SK-N-SH treated with all-trans-retinoic acid at 6 μM for 48 hours (cell line): ENCODE measurements around the gene PDE1A.
A peak's percentile ranks its signal among the peaks of the same experiment; 100 is the strongest.

Experiments used
- ATAC-seq: fragments of 200-7000 bp; cut with Tn5 transposase; 3 replicates; pipeline ENCODE4 v1.9.1; 2020; ENCODE audit warnings: mild to moderate bottlenecking, moderate library complexity
- ARNTL ChIP-seq: fragments of 450-650 bp; formaldehyde crosslinking; IDR thresholded peaks from 2 replicates; pipeline ENCODE4 v1.5.0; 2020; ENCODE audit warnings: low read depth, mild to moderate bottlenecking, moderate library complexity, borderline replicate concordance
- CREB5 ChIP-seq: fragments of 250-450 bp; sonication (Bioruptor Pico); IDR thresholded peaks from 2 replicates; pipeline ENCODE4 v1.5.1; 2020; ENCODE audit warnings: low read depth, mild to moderate bottlenecking, moderate library complexity
- CSDC2 ChIP-seq: fragments of 250-450 bp; sonication (Bioruptor Pico); IDR thresholded peaks from 2 replicates; pipeline ENCODE4 v1.5.0; 2020; ENCODE audit warnings: mild to moderate bottlenecking, moderate library complexity
- CSRNP3 ChIP-seq: fragments of 250-450 bp; sonication (Bioruptor Pico); IDR thresholded peaks from 2 replicates; pipeline ENCODE4 v1.5.1; 2021; ENCODE audit warnings: mild to moderate bottlenecking, moderate library complexity
- ESRRG ChIP-seq: fragments of 250-450 bp; sonication (Bioruptor Pico); IDR thresholded peaks from 2 replicates; pipeline ENCODE4 v1.6.1; 2021; ENCODE audit warnings: mild to moderate bottlenecking
- GLIS3 ChIP-seq: fragments of 250-450 bp; sonication (Bioruptor Pico); IDR thresholded peaks from 2 replicates; pipeline ENCODE4 v1.5.0; 2020; ENCODE audit warnings: mild to moderate bottlenecking, moderate library complexity
- ISL1 ChIP-seq: fragments of 250-450 bp; sonication (Bioruptor Pico); IDR thresholded peaks from 2 replicates; pipeline ENCODE4 v2.1.2; 2022; ENCODE audit warnings: mild to moderate bottlenecking, moderate library complexity
- OSR1 ChIP-seq: fragments of 250-450 bp; sonication (Bioruptor Pico); IDR thresholded peaks from 2 replicates; pipeline ENCODE4 v1.8.0; 2022; ENCODE audit warnings: moderate library complexity, mild to moderate bottlenecking, inconsistent platforms
- PATZ1 ChIP-seq: fragments of 250-450 bp; sonication (Bioruptor Pico); IDR thresholded peaks from 2 replicates; pipeline ENCODE4 v1.8.0; 2020; ENCODE audit warnings: mild to moderate bottlenecking, moderate library complexity, borderline replicate concordance
- POU6F1 ChIP-seq: fragments of 250-450 bp; sonication (Bioruptor Pico); IDR thresholded peaks from 2 replicates; pipeline ENCODE4 v1.8.0; 2021; ENCODE audit warnings: low read depth, mild to moderate bottlenecking, moderate library complexity, borderline replicate concordance
- PPARA ChIP-seq: fragments of 250-450 bp; sonication (Bioruptor Pico); IDR thresholded peaks from 2 replicates; pipeline ENCODE4 v1.5.0; 2020; ENCODE audit warnings: mild to moderate bottlenecking, borderline replicate concordance
- RARB ChIP-seq: fragments of 250-450 bp; sonication (Bioruptor Pico); IDR thresholded peaks from 2 replicates; pipeline ENCODE4 v1.8.0; 2021; ENCODE audit warnings: mild to moderate bottlenecking, moderate library complexity
- SNAI2 ChIP-seq: fragments of 250-450 bp; sonication (Bioruptor Pico); IDR thresholded peaks from 2 replicates; pipeline ENCODE4 v1.5.0; 2020; ENCODE audit warnings: mild to moderate bottlenecking, moderate library complexity
- TCF4 ChIP-seq: fragments of 250-450 bp; sonication (Bioruptor Pico); IDR thresholded peaks from 2 replicates; pipeline ENCODE4 v1.8.0; 2021; ENCODE audit warnings: mild to moderate bottlenecking, moderate library complexity, borderline replicate concordance
- TOX ChIP-seq: fragments of 250-450 bp; sonication (Bioruptor Pico); IDR thresholded peaks from 2 replicates; pipeline ENCODE4 v1.8.0; 2021; ENCODE audit warnings: mild to moderate bottlenecking, moderate library complexity, borderline replicate concordance
- TSHZ2 ChIP-seq: fragments of 250-450 bp; sonication (Bioruptor Pico); IDR thresholded peaks from 2 replicates; pipeline ENCODE4 v1.5.0; 2020; ENCODE audit warnings: mild to moderate bottlenecking, moderate library complexity
- ZC3H10 ChIP-seq: fragments of 250-450 bp; sonication (Bioruptor Pico); IDR thresholded peaks from 2 replicates; pipeline ENCODE4 v1.5.1; 2021; ENCODE audit warnings: mild to moderate bottlenecking, moderate library complexity
- ZFP3 ChIP-seq: fragments of 250-450 bp; sonication (Bioruptor Pico); IDR thresholded peaks from 2 replicates; pipeline ENCODE4 v1.5.0; 2020; ENCODE audit warnings: mild to moderate bottlenecking, moderate library complexity
- ZFP30 ChIP-seq: fragments of 450-650 bp; formaldehyde crosslinking; IDR thresholded peaks from 2 replicates; pipeline ENCODE4 v1.5.0; 2022; ENCODE audit warnings: mild to moderate bottlenecking, moderate library complexity
- ZNF8 ChIP-seq: fragments of 450-650 bp; formaldehyde crosslinking; IDR thresholded peaks from 2 replicates; pipeline ENCODE4 v1.5.0; 2020; ENCODE audit warnings: mild to moderate bottlenecking, moderate library complexity

Gene PDE1A

GRCh38 chr2:182316950-182317349 is 109.9 kb downstream of the PDE1A start:
- no peak for ATAC-seq
- no peak for TF ChIP-seq ZNF8 (CRISPR knock-in tag)
- TF ChIP-seq PATZ1 = no peak
- TF ChIP-seq SNAI2 = no peak

GRCh38 chr2:182302972-182303371 is 123.9 kb downstream of the PDE1A start:
- TF ChIP-seq ISL1 (CRISPR knock-in tag) = peak; percentile 26; the same call in 1 of the 2 replicates
- no peak for TF ChIP-seq ZFP30 (CRISPR knock-in tag)
- 0 out of 2 replicates have a peak, but pooled peaks have one; percentile 32 for TF ChIP-seq TOX (CRISPR knock-in tag)
- ATAC-seq = peak; percentile 33

- peak; percentile 87 for ATAC-seq
Observed at GRCh38 chr2:182302174-182302573, 124.7 kb downstream of the PDE1A start.

GRCh38 chr2:182301093-182301492 is 125.7 kb downstream of the PDE1A start:
- peak; percentile 71 for ATAC-seq

More at GRCh38 chr2:182302174-182302573, 124.7 kb downstream of the PDE1A start:
- TF ChIP-seq CSDC2 (CRISPR knock-in tag) (no peak), ISL1 (CRISPR knock-in tag) (peak; percentile 92), ESRRG (CRISPR knock-in tag) (no peak), CREB5 (CRISPR knock-in tag) (peak; percentile 96)

More at GRCh38 chr2:182301093-182301492, 125.7 kb downstream of the PDE1A start:
- TF ChIP-seq ZFP30 (CRISPR knock-in tag) = no peak
- no peak for TF ChIP-seq ZC3H10
- no peak for TF ChIP-seq ZFP3 (CRISPR knock-in tag)
- no peak for TF ChIP-seq SNAI2
- no peak for TF ChIP-seq ESRRG (CRISPR knock-in tag)
- TF ChIP-seq CREB5 (CRISPR knock-in tag) = no peak
- no peak for TF ChIP-seq TSHZ2
- TF ChIP-seq OSR1 = no peak
- no peak for TF ChIP-seq ARNTL (CRISPR knock-in tag)
- TF ChIP-seq TCF4 (CRISPR knock-in tag) = no peak
- no peak for TF ChIP-seq ISL1 (CRISPR knock-in tag)
- TF ChIP-seq POU6F1 (CRISPR knock-in tag) = no peak
- no peak for TF ChIP-seq RARB (CRISPR knock-in tag)
- TF ChIP-seq GLIS3 = no peak
- no peak for TF ChIP-seq PPARA
- TF ChIP-seq PATZ1 = no peak
- no peak for TF ChIP-seq TOX (CRISPR knock-in tag)
- TF ChIP-seq CSRNP3 = no peak
- no peak for TF ChIP-seq ZNF8 (CRISPR knock-in tag)
- no peak for TF ChIP-seq CSDC2 (CRISPR knock-in tag)
- TF ChIP-seq, all 23 proteins: peak for 0
